Measurements from ENCODE around the gene TRDN.

TRDN gene

GRCh38 chr6:123636782-123637181 is at the start of gene TRDN:
Gene TRDN, minus strand, starts transcription at chr6:123636950. Its CDS starts 175 bp downstream, at chr6:123636775.
- no peak within 1 kb of the TSS for H3K4me3 ChIP-seq (ENCODE audit: low read depth, low read length)
- TF ChIP-seq CTCF (IDR thresholded peaks at IDR 0.05; ENCODE audit: insufficient read depth, low read depth, low read length, missing control alignments): no peak
- no peak for DNase-seq (ENCODE audit: low read depth)

- H3K4me3 ChIP-seq (ENCODE audit: low read depth, low read length): no peak overlapping the region
- no peak for DNase-seq (ENCODE audit: low read depth)
- no peak for TF ChIP-seq CTCF (IDR thresholded peaks at IDR 0.05; ENCODE audit: insufficient read depth, low read depth, low read length, missing control alignments)
Measured at GRCh38 chr6:123681957-123682462, 45.3 kb upstream of the TRDN start.

GRCh38 chr6:123677897-123678296 is 41.1 kb upstream of the TRDN start:
- H3K4me3 ChIP-seq (ENCODE audit: low read depth, low read length): no peak overlapping the region
- TF ChIP-seq CTCF (IDR thresholded peaks at IDR 0.05; ENCODE audit: insufficient read depth, low read depth, low read length, missing control alignments): no peak
- DNase-seq (ENCODE audit: low read depth): no peak

- no peak for TF ChIP-seq CTCF (IDR thresholded peaks at IDR 0.05; ENCODE audit: insufficient read depth, low read depth, low read length, missing control alignments)
- no peak overlapping the region for H3K4me3 ChIP-seq (ENCODE audit: low read depth, low read length)
- DNase-seq (ENCODE audit: low read depth): no peak
Measured at GRCh38 chr6:123676793-123677192, 40.0 kb upstream of the TRDN start.

GRCh38 chr6:123668965-123669591 is 32.3 kb upstream of the TRDN start:
- H3K4me3 ChIP-seq (ENCODE audit: low read depth, low read length): no peak overlapping the region
- TF ChIP-seq CTCF (IDR thresholded peaks at IDR 0.05; ENCODE audit: insufficient read depth, low read depth, low read length, missing control alignments): no peak
- no peak for DNase-seq (ENCODE audit: low read depth)

GRCh38 chr6:123668063-123668462 is 31.3 kb upstream of the TRDN start:
- DNase-seq (ENCODE audit: low read depth): no peak
- TF ChIP-seq CTCF (IDR thresholded peaks at IDR 0.05; ENCODE audit: insufficient read depth, low read depth, low read length, missing control alignments): no peak

GRCh38 chr6:123663436-123663835 is 26.7 kb upstream of the TRDN start:
- H3K4me3 ChIP-seq (ENCODE audit: low read depth, low read length): no peak overlapping the region
- no peak for DNase-seq (ENCODE audit: low read depth)
- TF ChIP-seq CTCF (IDR thresholded peaks at IDR 0.05; ENCODE audit: insufficient read depth, low read depth, low read length, missing control alignments): no peak

More at GRCh38 chr6:123668063-123668462, 31.3 kb upstream of the TRDN start:
- H3K4me3 ChIP-seq (ENCODE audit: low read depth, low read length): no peak overlapping the region
